Muscle of arm (tissue), 12 donors: Measurements from ENCODE around the gene ARID1A. TPM values are rescaled to one million over a fixed set of nuclear protein-coding genes. Genes with fewer than 3 reads are reported as not detected.
"Not testable (repeated sequence)": the region's sequence is repeated elsewhere in the genome, so short reads cannot be mapped to it uniquely, and the experiment has no call there.

ENCODE experiments used
- DNase-seq: peaks from one replicate; pipeline ENCODE4 v3.0.0-alpha.2; 2013
- polyA plus RNA-seq, 12 donors: library from polyadenylated mRNA; unstranded; fragments of 120-200 nt; gene quantifications; one replicate each; pipeline ENCODE4 v1.2.1, GENCODE V29; 2013; ENCODE audit not compliant: insufficient read length in 12 of 12

Gene ARID1A
- polyA plus RNA-seq, 12 donors, result 38.3 to 154 (median 45.2) TPM; not detected in 1

GRCh38 chr1:26696654-26697430 is 1.0 kb downstream of the ARID1A start:
- no peak for DNase-seq

GRCh38 chr1:26697431-26697977 is 1.7 kb downstream of the ARID1A start:
- DNase-seq, result no peak

- peak; percentile 82 for DNase-seq
These were observed 2.4 kb downstream of the ARID1A start for GRCh38 chr1:26697978-26698849.

- DNase-seq, result no peak
These were observed 4.9 kb downstream of the ARID1A start for GRCh38 chr1:26700711-26701110.

GRCh38 chr1:26701266-26701994 is 5.6 kb downstream of the ARID1A start:
- no peak for DNase-seq

- no peak for DNase-seq
These were observed 6.3 kb downstream of the ARID1A start for GRCh38 chr1:26701995-26702679.

GRCh38 chr1:26702680-26703038 is 6.8 kb downstream of the ARID1A start:
- no peak for DNase-seq

GRCh38 chr1:26703478-26703877 is 7.7 kb downstream of the ARID1A start:
- no peak for DNase-seq

GRCh38 chr1:26704629-26705028 is 8.8 kb downstream of the ARID1A start:
- DNase-seq, result no peak

GRCh38 chr1:26705227-26705626 is 9.4 kb downstream of the ARID1A start:
- not testable (repeated sequence) for DNase-seq

GRCh38 chr1:26705788-26706311 is 10.0 kb downstream of the ARID1A start:
- DNase-seq, result no peak

- DNase-seq, result no peak
These were observed 10.5 kb downstream of the ARID1A start for GRCh38 chr1:26706315-26706714.

- no peak for DNase-seq
These were observed 15.0 kb downstream of the ARID1A start for GRCh38 chr1:26710811-26711210.

- DNase-seq, result no peak
These were observed 16.0 kb downstream of the ARID1A start for GRCh38 chr1:26711777-26712176.

- no peak for DNase-seq
These were observed 21.2 kb downstream of the ARID1A start for GRCh38 chr1:26717017-26717491.

GRCh38 chr1:26719205-26719604 is 23.4 kb downstream of the ARID1A start:
- no peak for DNase-seq

GRCh38 chr1:26721669-26722355 is 26.0 kb downstream of the ARID1A start:
- DNase-seq, result no peak

- peak; percentile 85 for DNase-seq
These were observed 27.5 kb downstream of the ARID1A start for GRCh38 chr1:26723013-26723991.

- no peak for DNase-seq
These were observed 28.3 kb downstream of the ARID1A start for GRCh38 chr1:26724118-26724517.
